ENCODE measurements around the gene RDH5.
"Not testable (repeated sequence)": the region's sequence is repeated elsewhere in the genome, so short reads cannot be mapped to it uniquely, and the experiment has no call there.

Gene RDH5

GRCh38 chr12:55748230-55748993 lies 28.2 kb downstream of the RDH5 start:
- no peak for DNase-seq

DNA sequence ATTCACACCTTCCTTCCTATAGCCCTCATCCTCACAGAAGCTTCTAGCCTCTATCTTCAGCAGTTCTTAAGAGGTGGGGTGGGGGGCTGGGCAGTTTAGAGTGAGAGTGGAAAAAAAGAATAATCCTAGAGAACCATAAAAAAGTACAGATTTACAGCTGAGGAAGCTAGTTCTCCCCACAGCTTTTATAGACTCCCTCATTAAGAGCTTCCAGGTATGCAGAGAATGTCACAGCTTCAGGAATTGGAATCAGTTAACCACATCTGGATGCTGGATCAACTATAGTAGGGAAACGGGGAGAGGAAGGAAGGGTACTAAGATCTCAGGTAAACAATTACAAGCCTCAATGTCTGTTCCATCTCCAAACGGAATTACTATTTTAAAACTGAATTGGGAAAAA lies 35.1 kb downstream of the RDH5 start:
- no peak for DNase-seq

DNA sequence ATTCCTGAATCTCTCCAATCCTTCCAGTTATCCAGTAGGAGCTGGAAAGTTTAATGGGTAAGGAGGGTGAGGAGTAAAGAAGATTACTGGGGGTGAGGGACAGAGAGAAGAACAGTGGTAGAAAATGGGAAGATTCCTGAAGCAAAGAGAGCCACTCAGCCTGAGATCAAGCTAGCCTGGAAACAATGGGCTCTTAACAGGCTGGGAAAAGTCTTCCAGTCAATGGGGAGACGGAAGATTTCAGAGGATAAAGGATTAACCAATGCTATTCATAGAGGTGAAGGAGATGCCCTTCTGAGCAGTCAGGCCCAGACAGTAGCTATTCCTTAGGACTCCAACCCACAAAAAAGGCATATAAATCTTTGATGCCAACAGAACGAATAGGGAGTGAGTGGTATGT lies 37.5 kb downstream of the RDH5 start:
- DNase-seq, result no peak

- not testable (repeated sequence) for DNase-seq
Observed at GRCh38 chr12:55758575-55758974, 38.4 kb downstream of the RDH5 start.

GRCh38 chr12:55760663-55761062 lies 40.5 kb downstream of the RDH5 start:
- peak; percentile 59 to 76 for DNase-seq

DNA sequence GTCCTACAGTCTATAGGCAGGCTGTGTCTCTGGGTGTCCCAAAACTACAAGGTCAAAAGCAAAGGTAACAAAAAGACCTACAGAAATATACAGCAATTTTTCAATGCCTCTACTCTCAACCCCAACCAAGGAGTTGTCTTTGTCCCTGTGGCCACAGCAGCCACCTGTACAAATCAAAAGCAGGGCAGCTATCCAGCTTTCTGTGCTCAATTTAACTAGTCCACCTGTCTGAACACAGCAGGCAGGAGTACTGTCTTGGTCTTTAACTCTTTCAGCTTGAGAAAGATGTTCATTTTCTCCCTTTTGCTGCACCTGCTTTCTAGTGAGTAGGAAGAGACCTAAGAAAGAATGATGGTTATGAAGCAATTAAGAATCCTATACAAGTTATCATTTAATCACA lies 42.5 kb downstream of the RDH5 start:
- DNase-seq, result no peak

DNA sequence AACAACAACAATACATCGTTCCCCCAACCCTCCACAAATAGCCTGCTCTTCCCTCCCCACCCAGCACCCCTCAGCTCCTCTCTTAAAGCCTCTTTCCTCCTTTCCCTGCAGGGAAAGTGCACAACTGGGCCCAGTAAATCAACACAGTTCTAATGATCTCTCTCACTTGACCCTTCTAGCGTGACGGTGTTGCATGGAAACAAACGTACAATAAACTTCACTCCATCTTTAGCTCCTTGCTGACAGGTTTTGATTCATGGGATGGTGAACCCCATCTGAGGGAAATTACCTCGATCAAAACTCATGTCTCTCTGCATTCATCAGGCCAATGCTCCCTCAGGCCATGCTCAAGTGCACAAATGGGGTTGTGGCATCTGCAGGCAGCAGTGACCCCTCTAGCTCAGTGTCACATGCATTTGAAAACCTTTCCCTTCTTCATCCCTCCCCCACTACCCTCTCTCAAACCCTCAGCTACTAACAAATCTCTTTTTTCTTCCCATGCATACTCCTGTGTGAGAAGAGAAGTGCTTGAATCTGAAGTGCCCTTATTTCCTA lies 45.6 kb downstream of the RDH5 start:
- DNase-seq, result no peak

DNA sequence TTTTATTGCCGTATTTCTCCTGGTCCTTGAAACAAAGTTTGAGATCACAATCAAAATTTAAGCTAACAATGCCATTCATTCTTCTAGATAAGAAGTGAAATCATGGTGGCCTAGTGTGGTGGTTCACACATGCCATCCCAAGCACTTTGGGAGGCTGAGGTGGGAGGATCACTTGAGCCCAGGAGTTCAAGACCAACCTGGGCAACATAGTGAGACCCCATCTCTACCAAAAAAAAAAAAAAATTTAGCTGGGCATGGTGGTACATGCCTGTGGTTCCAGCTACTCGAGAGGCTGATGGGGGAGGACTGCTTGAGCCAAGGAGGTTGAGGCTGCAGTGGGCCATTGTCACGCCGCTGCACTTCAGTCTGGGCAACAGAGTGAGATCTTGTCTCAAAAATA lies 47.0 kb downstream of the RDH5 start:
- DNase-seq, result no peak

GRCh38 chr12:55771736-55772135 lies 51.5 kb downstream of the RDH5 start:
- no peak for DNase-seq
